Osteoblast (primary cell): ENCODE data around the gene RCC2. TPM values are rescaled to one million over a fixed set of nuclear protein-coding genes. Genes with fewer than 3 reads are reported as not detected.

ENCODE experiments used
- DNase-seq: peaks from one replicate; pipeline ENCODE4 v3.0.0; 2011; ENCODE audit warnings: low spot score, mixed read lengths; ENCODE audit not compliant: insufficient read length; ENCODE audit errors: missing footprints
- H2AFZ ChIP-seq: 2 replicates; pipeline ENCODE4 v1.6.0; 2011; ENCODE audit warnings: mild to moderate bottlenecking, low read length
- H3K27ac ChIP-seq: 2 replicates; pipeline ENCODE4 v1.5.1; 2011; ENCODE audit warnings: mild to moderate bottlenecking, low read depth, low read length, moderate library complexity
- H3K27me3 ChIP-seq: 2 replicates; pipeline ENCODE4 v1.6.0; 2012; ENCODE audit warnings: mild to moderate bottlenecking, control low read depth, inconsistent platforms, low read length, moderate library complexity; ENCODE audit not compliant: insufficient read depth
- H3K36me3 ChIP-seq: 2 replicates; pipeline ENCODE4 v1.5.1; 2011; ENCODE audit warnings: mild to moderate bottlenecking, low read length, control low read depth, moderate library complexity; ENCODE audit not compliant: insufficient read depth
- H3K4me1 ChIP-seq: 2 replicates; pipeline ENCODE4 v1.5.1; 2011; ENCODE audit warnings: mild to moderate bottlenecking, low read length, control low read depth, moderate library complexity; ENCODE audit not compliant: insufficient read depth
- H3K4me2 ChIP-seq: 2 replicates; pipeline ENCODE4 v1.6.0; 2011; ENCODE audit warnings: mild to moderate bottlenecking, low read length; ENCODE audit not compliant: insufficient read depth
- H3K4me3 ChIP-seq: fragments of 200-600 bp; sonication (generic); 3 replicates; pipeline ENCODE4 v1.5.1; 2012; ENCODE audit warnings: mild to moderate bottlenecking, low read length, inconsistent platforms; ENCODE audit not compliant: insufficient read depth
- H3K79me2 ChIP-seq: 2 replicates; pipeline ENCODE4 v1.6.0; 2012; ENCODE audit warnings: mild to moderate bottlenecking, low read length, control low read depth, inconsistent platforms; ENCODE audit not compliant: insufficient read depth
- H3K9me3 ChIP-seq: 2 replicates; pipeline ENCODE4 v1.5.1; 2011; ENCODE audit warnings: low read depth, low read length, control low read depth
- H4K20me1 ChIP-seq: 2 replicates; pipeline ENCODE4 v1.6.0; 2012; ENCODE audit warnings: mild to moderate bottlenecking, low read length, control low read depth; ENCODE audit not compliant: insufficient read depth
- total RNA-seq: library from RNA; depleted of rRNA; stranded (reverse); fragments of >200 nt; gene quantifications from 2 replicates; pipeline ENCODE4 v1.2.3, GENCODE V29; 2012
- TF ChIP-seq, protein P1 (sequence below): IDR thresholded peaks from 2 replicates; pipeline ENCODE4 v1.5.1; 2011; ENCODE audit warnings: mild to moderate bottlenecking, low read depth, low read length, moderate library complexity; ENCODE audit errors: extremely low read depth

Gene RCC2
- total RNA-seq, 1 donor, result 71.3 TPM

DNA sequence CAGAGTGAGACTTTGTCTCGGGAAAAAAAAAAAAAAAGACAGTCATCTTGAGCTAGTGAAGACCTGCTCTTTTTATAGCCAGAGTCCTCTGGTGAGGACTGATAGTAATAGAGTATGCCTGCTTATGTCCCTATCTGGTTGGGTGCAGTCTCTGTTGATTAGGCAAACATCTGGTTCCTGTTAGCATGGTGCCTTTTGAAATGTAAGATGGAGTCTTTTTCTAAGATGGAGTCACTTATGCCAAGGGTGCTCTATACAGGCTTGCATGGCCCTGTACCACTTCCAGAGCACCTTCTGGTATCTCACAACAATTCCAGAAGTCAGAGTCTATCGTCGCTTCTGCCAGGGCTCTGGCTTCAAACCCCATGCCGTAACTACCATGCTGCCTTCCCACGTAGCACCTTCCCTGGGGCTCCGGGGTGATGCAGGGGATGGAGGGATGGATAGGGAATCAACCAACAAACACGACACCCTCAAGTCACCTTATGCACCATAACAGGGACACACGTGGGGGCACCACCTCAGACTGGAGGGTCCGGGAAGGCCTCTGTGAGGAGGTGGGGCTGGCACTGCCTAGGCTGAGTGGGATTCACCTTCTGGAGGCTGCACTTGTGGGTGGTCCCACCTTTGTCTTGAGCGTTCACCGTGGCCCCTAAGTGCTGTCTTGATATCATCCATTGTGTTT, 79.1 kb downstream of the RCC2 start:
- TF ChIP-seq, protein P1, sequence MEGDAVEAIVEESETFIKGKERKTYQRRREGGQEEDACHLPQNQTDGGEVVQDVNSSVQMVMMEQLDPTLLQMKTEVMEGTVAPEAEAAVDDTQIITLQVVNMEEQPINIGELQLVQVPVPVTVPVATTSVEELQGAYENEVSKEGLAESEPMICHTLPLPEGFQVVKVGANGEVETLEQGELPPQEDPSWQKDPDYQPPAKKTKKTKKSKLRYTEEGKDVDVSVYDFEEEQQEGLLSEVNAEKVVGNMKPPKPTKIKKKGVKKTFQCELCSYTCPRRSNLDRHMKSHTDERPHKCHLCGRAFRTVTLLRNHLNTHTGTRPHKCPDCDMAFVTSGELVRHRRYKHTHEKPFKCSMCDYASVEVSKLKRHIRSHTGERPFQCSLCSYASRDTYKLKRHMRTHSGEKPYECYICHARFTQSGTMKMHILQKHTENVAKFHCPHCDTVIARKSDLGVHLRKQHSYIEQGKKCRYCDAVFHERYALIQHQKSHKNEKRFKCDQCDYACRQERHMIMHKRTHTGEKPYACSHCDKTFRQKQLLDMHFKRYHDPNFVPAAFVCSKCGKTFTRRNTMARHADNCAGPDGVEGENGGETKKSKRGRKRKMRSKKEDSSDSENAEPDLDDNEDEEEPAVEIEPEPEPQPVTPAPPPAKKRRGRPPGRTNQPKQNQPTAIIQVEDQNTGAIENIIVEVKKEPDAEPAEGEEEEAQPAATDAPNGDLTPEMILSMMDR, result no peak
- H3K4me3 ChIP-seq, result no peak overlapping the region
- H3K36me3 ChIP-seq, result no peaks in the 10 kb centered on the region
- H3K4me1 ChIP-seq, result no peaks in the 10 kb centered on the region
- no peak overlapping the region for H3K27ac ChIP-seq
- no peaks in the 10 kb centered on the region for H3K9me3 ChIP-seq
- no peak overlapping the region for H2AFZ ChIP-seq
- H3K4me2 ChIP-seq, result no peak overlapping the region
- no peaks in the 10 kb centered on the region for H4K20me1 ChIP-seq
- H3K79me2 ChIP-seq, result no peaks in the 10 kb centered on the region
- H3K27me3 ChIP-seq, result peaks cover 9% of the 10 kb centered on the region
- no peak for DNase-seq

DNA sequence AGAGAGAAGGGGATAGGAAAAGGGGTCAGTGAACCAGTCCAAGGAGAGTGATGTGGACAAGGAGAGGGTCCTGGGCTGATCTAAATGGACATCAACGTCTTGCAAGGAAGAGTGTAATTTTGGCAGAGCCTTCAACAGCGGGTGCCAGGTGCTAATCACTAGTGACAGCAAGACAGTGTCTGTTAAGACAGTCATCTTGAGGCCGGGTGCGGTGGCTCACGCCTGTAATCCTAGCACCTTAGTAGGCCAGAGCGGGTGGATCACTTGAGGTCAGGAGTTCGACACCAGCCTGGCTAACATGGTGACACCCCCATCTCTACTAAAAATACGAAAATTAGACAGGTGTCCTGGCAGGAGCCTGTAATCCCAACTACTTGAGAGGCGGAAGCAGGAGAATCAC, 79.7 kb downstream of the RCC2 start:
- Histone ChIP-seq H3K4me1 (no peaks in the 10 kb centered on the region), H3K4me2 (no peak overlapping the region), H3K27ac (no peak overlapping the region), H3K79me2 (no peaks in the 10 kb centered on the region), H3K4me3 (no peak overlapping the region), H3K9me3 (no peaks in the 10 kb centered on the region), H3K27me3 (peaks cover 9% of the 10 kb centered on the region), H2AFZ (no peak overlapping the region), H3K36me3 (no peaks in the 10 kb centered on the region), H4K20me1 (no peaks in the 10 kb centered on the region)
- TF ChIP-seq, protein P1, result no peak
- DNase-seq, result no peak

DNA sequence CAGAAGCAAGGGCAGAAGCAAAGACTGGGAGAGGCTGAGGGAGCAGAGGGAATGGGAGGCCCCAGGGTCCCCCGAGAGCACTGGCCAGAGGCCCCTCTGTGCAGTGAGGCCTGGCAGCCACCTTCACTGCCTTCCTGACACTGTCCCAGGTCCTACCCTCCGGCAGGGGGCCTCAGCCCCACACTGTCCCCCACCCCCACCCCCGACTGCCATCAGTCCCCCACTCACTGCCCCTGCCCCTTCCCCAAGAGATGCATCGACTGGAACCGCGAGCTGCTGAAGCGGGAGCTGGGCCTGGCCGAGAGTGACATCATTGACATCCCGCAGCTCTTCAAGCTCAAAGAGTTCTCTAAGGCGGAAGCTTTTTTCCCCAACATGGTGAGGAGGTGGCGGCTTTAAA, 80.4 kb downstream of the RCC2 start:
- Histone ChIP-seq H3K9me3 (no peaks in the 10 kb centered on the region), H3K4me1 (no peaks in the 10 kb centered on the region), H3K27ac (no peak overlapping the region), H3K79me2 (no peaks in the 10 kb centered on the region), H3K27me3 (peaks cover 5% of the 10 kb centered on the region), H3K4me3 (no peak overlapping the region), H4K20me1 (no peaks in the 10 kb centered on the region), H3K4me2 (no peak overlapping the region), H2AFZ (no peak overlapping the region), H3K36me3 (no peaks in the 10 kb centered on the region)
- TF ChIP-seq, protein P1, result no peak
- DNase-seq, result no peak

DNA sequence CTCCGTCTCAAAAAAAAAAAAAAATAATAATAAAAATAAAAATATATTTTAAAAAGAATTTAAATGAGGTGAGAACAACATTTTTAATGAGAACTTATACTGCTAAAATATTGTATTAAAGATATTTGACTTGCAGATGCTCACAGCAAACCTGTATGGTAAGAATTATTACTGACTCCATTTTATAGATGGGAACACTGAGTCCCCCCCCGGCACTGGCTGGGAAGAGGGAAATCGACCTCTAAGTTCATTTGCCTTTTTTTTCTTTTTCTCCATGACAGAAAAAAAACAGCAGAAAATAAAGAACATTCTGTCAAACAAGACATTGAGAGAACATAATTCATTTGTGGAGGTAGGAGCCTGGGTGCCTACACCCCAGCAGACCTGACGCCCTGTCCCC, 80.9 kb downstream of the RCC2 start:
- no peaks in the 10 kb centered on the region for H3K9me3 ChIP-seq
- H3K36me3 ChIP-seq, result no peaks in the 10 kb centered on the region
- H3K27me3 ChIP-seq, result peaks cover 3% of the 10 kb centered on the region
- no peak overlapping the region for H2AFZ ChIP-seq
- no peaks in the 10 kb centered on the region for H3K4me1 ChIP-seq
- H4K20me1 ChIP-seq, result no peaks in the 10 kb centered on the region
- no peak overlapping the region for H3K4me2 ChIP-seq
- TF ChIP-seq, protein P1, result no peak
- no peaks in the 10 kb centered on the region for H3K79me2 ChIP-seq
- H3K4me3 ChIP-seq, result no peak overlapping the region
- H3K27ac ChIP-seq, result no peak overlapping the region
- DNase-seq, result no peak

Other genes with a start within 250 kb of the RCC2 start
- under 0.01 TPM in 2 replicates for gene PADI1, start 234.5 kb downstream of the RCC2 start, total RNA-seq
- not detected in 2 replicates for gene PADI3, start 190.6 kb downstream of the RCC2 start, total RNA-seq
- gene PADI4, start 131.5 kb downstream of the RCC2 start, total RNA-seq, result not detected in 2 replicates
- gene PADI6, start 67.5 kb downstream of the RCC2 start, total RNA-seq, result not detected in 2 replicates
- 33.3 and 39.1 TPM in 2 replicates for gene ARHGEF10L, start 100.0 kb upstream of the RCC2 start, total RNA-seq